Measurements from ENCODE around the gene TWF2. TPM values are rescaled to one million over a fixed set of nuclear protein-coding genes. Genes with fewer than 3 reads are reported as not detected.

TWF2 gene
- total RNA-seq, 4 donors from 2014 or later: 39.3 to 60.2 (median 52.0) TPM

- 39% methylated on average over 3 of the region's 3 CpGs for WGBS, 2 donors
- DNase-seq (ENCODE audit: low spot score in 2 of 2): no peak
- TF ChIP-seq POLR2A (IDR thresholded peaks at IDR 0.05) (no peak), CTCF (IDR thresholded peaks at IDR 0.05) (no peak)
- H3K4me3 ChIP-seq (ENCODE audit: low read depth, poor library complexity, severe bottlenecking): no peak overlapping the region
- intact Hi-C loops (cut with DNase I; ENCODE audit: low total_unique reads): loop anchor here (5.0 kb wide), 1 partner anchor 745 kb away; no protein-coding TSS in a partner anchor
Measured at GRCh38 chr3:52196977-52197376, 42.0 kb downstream of the TWF2 start.

- TF ChIP-seq POLR2A (IDR thresholded peaks at IDR 0.05): no peak
- TF ChIP-seq CTCF (IDR thresholded peaks at IDR 0.05): no peak
- no peak overlapping the region for H3K4me3 ChIP-seq (ENCODE audit: low read depth, poor library complexity, severe bottlenecking)
- DNase-seq (ENCODE audit: low spot score in 2 of 2): peak in 1 of 2 donors; percentile 55
- WGBS, 2 donors: 57 to 65% methylated on average over 10 of the region's 10 CpGs
- intact Hi-C loops (cut with DNase I; ENCODE audit: low total_unique reads): loop anchor here (5.0 kb wide), 1 partner anchor 746 kb away; no protein-coding TSS in a partner anchor
Measured at GRCh38 chr3:52195823-52196331, 43.1 kb downstream of the TWF2 start.

GRCh38 chr3:52195291-52195597, 43.7 kb downstream of the TWF2 start:
- H3K4me3 ChIP-seq (ENCODE audit: low read depth, poor library complexity, severe bottlenecking): no peak overlapping the region
- TF ChIP-seq CTCF (IDR thresholded peaks at IDR 0.05) (no peak), POLR2A (IDR thresholded peaks at IDR 0.05) (no peak)
- no peak for DNase-seq (ENCODE audit: low spot score in 2 of 2)
- intact Hi-C loops (cut with DNase I; ENCODE audit: low total_unique reads): loop anchor here (5.0 kb wide), 1 partner anchor 747 kb away; no protein-coding TSS in a partner anchor
- 95 to 96% methylated on average over 3 of the region's 3 CpGs for WGBS, 2 donors

GRCh38 chr3:52194485-52195290, 44.3 kb downstream of the TWF2 start:
- WGBS, 2 donors: 91 to 97% methylated on average over 14 of the region's 14 CpGs
- intact Hi-C loops (cut with DNase I; ENCODE audit: low total_unique reads): loop anchor here (5.0 kb wide), 1 partner anchor 748 kb away; no protein-coding TSS in a partner anchor
- H3K4me3 ChIP-seq (ENCODE audit: low read depth, poor library complexity, severe bottlenecking): no peak overlapping the region
- DNase-seq (ENCODE audit: low spot score in 2 of 2): no peak
- TF ChIP-seq CTCF (IDR thresholded peaks at IDR 0.05) (no peak), POLR2A (IDR thresholded peaks at IDR 0.05) (no peak)

- 62 to 69% methylated on average over 17 to 18 of the region's 18 CpGs for WGBS, 2 donors
- H3K4me3 ChIP-seq (ENCODE audit: low read depth, poor library complexity, severe bottlenecking): no peak overlapping the region
- TF ChIP-seq CTCF (IDR thresholded peaks at IDR 0.05) (no peak), POLR2A (IDR thresholded peaks at IDR 0.05) (no peak)
- intact Hi-C loops (cut with DNase I; ENCODE audit: low total_unique reads): no loop called here
- DNase-seq (ENCODE audit: low spot score in 2 of 2): no peak
Measured at GRCh38 chr3:52193065-52193464, 45.9 kb downstream of the TWF2 start.

All from lower leg skin (tissue), 4 donors.